Activated T-helper 9 cell treated with anti-CD3 and anti-CD28 coated beads, Interleukin-2, amount 50 U/mL, for 16 hours (primary cell): Measurements from ENCODE around the gene C10orf62.
A peak's percentile ranks its signal among the peaks of the same experiment; 100 is the strongest.
"Not testable (repeated sequence)": the region's sequence is repeated elsewhere in the genome, so short reads cannot be mapped to it uniquely, and the experiment has no call there.

Experiments
- DNase-seq: peaks from one replicate; pipeline ENCODE4 v3.0.0-alpha.2; 2020; ENCODE audit warnings: low read depth

Gene C10orf62

GRCh38 chr10:97589479-97589878, at the start of gene C10orf62:
Gene C10orf62, plus strand, starts transcription at chr10:97589721. Its CDS starts 177 bp downstream, at chr10:97589898.
- DNase-seq: no peak

DNA sequence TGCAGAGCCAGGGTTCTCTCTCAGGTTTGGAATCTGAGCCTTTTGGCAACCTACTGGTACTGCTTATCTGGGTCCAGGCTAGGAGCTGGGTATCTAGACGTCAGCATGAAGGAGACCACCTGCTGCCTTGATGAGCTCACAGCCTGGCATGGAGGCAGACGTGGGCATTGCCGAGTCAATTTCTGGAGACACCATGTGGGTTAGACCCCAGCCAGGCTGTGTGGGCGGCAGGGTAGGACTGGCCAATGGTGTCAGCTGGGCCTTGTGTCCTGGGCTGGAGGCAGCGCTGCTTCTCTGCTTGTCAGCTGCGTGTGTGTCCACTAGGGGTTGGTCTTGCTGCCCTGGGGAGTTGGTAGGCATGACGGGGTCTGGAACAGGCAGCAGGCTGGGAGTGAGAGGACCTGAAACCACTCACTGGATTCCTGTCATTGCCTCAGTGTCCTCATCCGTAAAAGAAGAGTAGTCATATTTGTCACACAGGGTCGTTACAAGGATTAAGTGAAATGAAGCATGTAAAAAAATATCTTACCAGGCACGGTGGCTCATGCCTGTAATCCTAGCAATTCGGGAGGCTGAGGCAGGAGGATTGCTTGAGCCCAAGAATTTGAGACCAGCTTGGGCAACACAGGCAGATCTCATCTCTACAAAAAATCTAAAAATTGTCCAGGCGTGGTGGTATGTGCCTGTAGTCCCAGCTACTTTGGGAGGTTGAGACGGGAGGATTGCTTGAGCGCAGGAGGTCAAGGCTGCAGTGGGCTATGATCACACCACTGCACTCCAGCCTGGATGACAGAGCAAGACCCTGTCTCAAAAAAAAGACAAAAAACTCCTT, 48.6 kb upstream of the C10orf62 start:
- DNase-seq: no peak

- peak; percentile 16 for DNase-seq
These were observed 47.1 kb upstream of the C10orf62 start for GRCh38 chr10:97542169-97543024.

GRCh38 chr10:97543025-97543546, 46.4 kb upstream of the C10orf62 start:
- DNase-seq: peak; percentile 28

- no peak for DNase-seq
These were observed 42.9 kb upstream of the C10orf62 start for GRCh38 chr10:97546456-97547270.

DNA sequence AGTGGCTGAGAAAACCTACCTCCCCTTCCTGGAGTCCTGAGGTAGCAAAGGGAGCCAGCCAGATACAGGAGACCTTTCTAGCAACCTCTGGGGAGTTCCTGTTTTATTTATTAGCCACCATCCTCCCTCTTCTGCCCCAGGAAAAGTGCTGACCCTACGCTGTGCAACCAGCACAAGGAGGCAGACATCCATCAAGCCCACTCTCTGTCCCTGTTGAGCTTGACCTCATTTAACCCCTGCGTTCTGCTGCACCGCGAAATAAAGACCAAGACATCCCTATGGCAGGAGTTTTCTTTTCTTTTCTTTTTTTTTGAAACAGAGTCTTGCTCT, 42.3 kb upstream of the C10orf62 start:
- DNase-seq: no peak

GRCh38 chr10:97547962-97548361, 41.6 kb upstream of the C10orf62 start:
- DNase-seq: no peak

DNA sequence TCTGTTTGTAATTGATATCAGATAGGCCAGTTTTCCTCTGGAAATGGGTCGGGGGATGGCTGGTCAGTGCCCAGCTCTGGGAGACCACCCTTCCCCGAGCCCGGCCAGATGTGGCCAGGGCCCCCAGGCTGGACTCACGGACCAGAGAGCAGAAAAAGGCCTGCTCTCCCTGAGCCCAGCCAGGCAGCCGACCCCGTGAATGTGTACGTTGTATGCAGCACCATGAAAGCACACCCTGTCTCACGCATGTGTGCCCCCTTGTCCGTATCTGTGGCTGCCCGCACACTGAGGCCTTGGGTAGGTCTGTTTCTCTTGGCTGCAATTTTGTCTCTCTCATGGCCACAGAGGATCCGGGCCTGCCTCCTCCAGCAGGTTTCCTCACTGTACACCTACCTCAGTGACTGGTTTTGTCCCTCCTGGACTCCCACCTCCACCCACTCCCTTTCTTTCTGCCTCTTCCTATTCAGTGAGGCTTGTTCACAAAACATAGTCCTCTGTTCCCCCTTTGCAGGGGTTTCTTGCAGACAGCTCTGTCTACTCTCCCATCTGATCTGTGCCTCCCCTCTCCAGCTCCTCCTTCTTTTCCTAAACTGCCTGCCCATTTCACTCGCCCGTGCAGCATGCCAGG, 40.6 kb upstream of the C10orf62 start:
- DNase-seq: no peak

DNA sequence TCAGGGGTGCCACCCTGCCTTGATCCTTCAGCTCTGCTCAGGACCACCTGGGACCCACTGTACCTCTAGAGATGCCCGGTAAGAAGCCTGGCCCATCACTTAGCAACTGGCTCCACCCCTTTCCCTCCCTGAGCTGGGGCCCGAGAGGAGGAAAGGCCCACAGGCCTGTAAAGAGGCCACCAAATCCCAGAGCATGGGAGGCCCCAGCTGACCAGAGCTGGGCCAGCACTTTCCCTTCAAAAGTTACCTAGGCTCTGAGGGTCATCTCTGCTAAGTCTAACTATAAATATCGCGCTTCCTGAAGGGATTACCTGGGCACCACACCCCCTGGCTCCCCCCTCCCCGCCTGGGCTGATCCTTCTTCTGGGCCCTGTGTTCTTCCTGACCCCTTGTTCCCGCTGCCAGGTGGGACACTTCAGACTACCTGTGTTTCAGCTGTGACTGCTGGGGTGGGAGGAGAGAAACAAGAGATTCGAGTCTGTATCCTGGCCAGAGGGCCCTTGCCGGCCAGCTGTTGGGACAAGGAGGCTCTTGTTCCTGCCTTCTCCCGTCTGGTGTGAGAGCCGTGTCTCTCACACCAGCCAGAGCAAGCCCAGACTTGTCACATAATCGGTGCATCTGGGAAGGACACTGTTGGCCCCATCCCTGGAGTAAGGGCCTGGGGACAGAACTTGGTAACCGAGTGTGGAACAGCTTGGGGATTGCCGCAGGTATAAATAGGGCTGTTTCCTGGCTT, 39.8 kb upstream of the C10orf62 start:
- DNase-seq: no peak

DNA sequence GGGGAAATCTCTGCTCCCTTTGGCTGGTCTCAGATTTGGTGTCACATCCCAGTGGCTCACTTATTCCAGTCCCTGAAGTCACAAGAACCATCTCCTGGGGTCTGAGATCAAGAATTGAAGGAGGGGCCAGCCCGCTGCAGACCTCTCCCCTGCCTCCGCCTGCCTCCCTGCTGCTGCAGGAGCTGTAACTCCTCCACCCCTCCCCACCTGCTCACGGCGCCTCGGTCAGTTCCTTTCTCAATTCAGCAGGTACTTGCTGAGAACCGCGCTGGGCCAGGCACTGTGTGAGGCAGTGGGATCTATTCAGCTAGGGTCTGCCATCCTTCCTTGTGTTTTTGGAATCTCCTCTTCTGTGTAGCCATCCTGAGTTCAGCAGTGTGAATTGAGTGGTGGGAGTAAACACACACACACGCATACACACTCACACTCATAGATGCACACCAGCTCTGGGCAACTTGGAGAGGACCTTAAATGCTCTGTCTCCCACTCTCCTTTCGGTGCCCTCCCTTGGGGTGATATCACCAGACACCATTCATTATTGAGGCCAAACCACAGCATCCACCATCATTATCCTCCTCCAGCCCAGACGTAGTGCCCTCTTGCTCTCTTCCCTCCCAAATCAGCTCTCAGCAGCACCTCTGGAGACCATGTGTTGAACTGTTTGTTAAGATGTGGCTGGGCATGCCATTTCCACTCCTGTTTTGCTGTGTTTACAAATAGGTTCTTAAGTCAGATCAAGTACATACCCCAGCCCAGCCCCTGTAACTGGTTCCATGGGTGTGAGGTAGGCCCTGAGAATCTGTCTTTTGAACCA, 39.0 kb upstream of the C10orf62 start:
- DNase-seq: no peak

- no peak for DNase-seq
These were observed 38.2 kb upstream of the C10orf62 start for GRCh38 chr10:97551271-97551670.

DNA sequence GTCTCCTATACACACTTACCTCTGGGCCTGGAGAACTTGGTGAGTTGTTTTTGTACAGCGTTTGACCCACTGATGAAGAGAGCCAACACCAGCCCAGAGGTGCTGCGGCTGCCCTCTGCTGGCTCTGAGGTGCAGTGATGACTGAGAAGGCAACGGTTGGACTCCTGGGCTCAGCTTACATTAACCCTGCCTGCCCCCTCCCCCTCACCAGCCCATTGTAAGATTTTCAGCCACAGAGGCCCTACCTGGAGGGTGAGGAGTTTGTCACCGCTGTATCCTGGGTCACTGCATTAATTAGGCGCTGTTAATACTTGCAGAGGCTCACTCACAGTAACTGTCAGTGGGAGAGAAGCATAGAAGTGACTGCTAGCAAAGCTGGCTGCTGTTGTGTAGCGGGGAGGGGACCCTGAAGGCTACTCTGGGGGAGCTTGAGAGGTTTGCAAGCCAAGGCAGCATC, 35.9 kb upstream of the C10orf62 start:
- DNase-seq: peak; percentile 47

- DNase-seq: not testable (repeated sequence)
These were observed 35.2 kb upstream of the C10orf62 start for GRCh38 chr10:97554336-97554735.

GRCh38 chr10:97555541-97555940, 34.0 kb upstream of the C10orf62 start:
- DNase-seq: not testable (repeated sequence)

- not testable (repeated sequence) for DNase-seq
These were observed 28.7 kb upstream of the C10orf62 start for GRCh38 chr10:97560731-97561381.

GRCh38 chr10:97561386-97562077, 28.0 kb upstream of the C10orf62 start:
- not testable (repeated sequence) for DNase-seq

GRCh38 chr10:97562329-97562728, 27.2 kb upstream of the C10orf62 start:
- DNase-seq: not testable (repeated sequence)

DNA sequence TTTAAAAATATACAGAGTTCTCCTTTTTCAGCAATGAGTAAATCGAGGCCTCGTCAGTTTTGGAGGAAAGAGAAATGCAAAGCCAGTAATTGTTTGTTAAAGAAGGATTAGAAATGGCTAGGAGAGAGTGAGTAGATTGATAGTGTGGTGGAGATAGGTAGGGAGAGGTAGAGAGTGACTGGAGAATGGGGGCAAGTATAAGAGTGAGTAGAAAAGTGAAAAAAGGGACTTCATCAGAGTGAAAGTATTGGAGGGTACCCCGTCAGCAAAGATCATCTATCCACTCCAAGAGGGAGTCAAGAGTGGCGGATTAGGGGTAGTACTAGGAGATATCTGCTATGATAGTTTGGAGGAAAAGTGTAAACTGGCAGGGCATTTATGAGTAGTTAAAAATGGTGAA, 26.2 kb upstream of the C10orf62 start:
- no peak for DNase-seq

- no peak for DNase-seq
These were observed 24.7 kb upstream of the C10orf62 start for GRCh38 chr10:97564776-97565175.
